COLO668 (cell line): ENCODE data around the gene SMARCD2.

Source experiments
- DNase-seq: peaks from one replicate; lab custom pipeline; 2025; ENCODE audit not compliant: unreplicated experiment; lab: John Stamatoyannopoulos, UW

Gene SMARCD2

DNA sequence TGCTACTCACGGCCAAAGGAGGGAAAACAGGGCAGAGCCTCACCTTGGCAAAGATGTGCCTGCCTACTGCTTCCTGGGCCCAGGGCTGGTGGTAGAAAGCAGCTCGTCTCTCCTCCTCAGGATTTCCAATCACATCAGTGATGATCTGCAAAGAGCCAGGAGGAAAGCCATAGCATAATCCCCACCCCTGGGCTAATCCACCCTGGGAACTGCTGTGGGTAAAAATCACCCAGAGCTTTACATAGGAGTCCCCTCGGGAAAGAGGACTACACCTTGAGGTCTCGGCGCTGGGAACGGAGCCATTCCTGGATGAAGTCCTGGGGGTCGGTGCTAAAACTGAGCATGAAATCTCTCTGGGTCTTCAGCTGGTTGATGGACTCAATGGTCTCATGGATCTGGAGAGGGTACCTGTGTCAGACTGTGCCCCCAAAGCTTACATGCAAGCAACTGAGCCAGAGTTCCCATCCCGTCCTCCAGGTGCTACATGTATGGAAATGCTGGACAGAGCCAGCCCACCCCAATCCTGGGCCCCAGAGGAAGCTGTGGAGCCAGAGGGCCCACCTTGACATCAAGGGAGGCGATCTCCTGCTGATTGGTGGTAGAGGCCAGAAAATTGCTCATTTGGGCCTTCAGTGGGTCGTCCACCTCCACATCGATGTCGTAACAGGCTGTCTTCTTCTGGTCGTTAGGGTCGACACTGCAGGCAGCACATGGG lies 9.3 kb downstream of the SMARCD2 start:
- DNase-seq, result no peak

- DNase-seq, result no peak
These were observed 10.0 kb downstream of the SMARCD2 start for GRCh38 chr17:63832455-63832854.

- no peak for DNase-seq
These were observed 10.5 kb downstream of the SMARCD2 start for GRCh38 chr17:63832014-63832413.

DNA sequence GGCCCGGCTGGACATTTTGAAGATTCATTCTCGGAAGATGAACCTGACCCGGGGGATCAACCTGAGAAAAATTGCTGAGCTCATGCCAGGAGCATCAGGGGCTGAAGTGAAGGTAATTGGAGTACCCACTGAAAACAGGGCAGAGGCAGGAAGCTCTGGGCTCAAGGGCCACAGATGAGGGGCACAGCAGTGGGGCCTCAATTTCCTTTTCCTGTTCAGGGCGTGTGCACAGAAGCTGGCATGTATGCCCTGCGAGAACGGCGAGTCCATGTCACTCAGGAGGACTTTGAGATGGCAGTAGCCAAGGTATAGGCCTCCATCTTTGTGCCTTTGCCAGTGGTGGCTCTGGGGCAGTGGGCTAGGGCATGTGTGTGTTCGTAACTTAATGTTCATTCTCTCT lies 11.0 kb downstream of the SMARCD2 start:
- no peak for DNase-seq

GRCh38 chr17:63830904-63831491 lies 11.5 kb downstream of the SMARCD2 start:
- DNase-seq, result no peak

- DNase-seq, result no peak
These were observed 12.2 kb downstream of the SMARCD2 start for GRCh38 chr17:63830278-63830677.

GRCh38 chr17:63828936-63829335 lies 13.5 kb downstream of the SMARCD2 start:
- no peak for DNase-seq

- DNase-seq, result no peak
These were observed 14.7 kb downstream of the SMARCD2 start for GRCh38 chr17:63827801-63828221.

DNA sequence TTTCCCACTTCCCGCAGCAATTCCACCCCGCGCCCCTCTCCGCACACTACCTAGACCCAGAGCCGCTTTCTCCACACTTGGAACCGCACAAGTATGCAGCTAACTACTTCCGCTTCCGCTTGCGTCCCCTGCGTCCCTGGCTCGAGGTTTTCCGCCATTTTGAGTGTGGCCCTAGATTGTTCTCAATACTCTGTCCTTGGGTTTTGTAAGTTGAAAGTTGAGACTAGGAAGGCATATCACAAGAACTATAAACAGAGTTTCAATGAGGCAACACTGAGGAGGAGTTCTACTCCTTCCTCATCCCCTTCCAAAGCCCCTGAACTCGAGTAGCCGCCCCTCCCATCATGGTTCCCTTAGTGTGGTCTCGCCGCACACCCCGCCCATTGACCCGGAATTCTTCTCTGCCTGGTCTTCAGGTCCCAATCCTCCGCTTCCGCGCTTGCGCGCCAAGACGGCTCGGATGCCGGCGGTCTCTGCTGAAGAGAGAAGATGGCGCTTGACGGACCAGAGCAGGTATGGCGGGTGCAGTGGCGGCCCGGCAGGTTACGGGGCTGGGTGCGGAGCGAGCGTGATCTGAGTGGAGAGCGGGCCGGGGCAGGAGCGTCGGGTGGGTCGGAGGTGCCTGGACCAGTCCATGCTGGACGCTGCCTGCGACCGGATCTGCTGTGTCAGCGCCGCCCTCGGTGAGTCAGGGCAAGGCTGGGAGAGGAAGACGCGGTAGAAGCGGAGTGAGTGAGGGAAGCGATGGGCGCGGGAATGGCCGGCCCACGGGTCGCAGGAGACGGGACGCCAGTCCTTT lies 15.3 kb downstream of the SMARCD2 start, which contains the start of the genes FTSJ3 and PSMC5:
FTSJ3 (minus strand) TSS at position 662 of the 799 bp plus-strand sequence. CDS start 761 bp downstream, outside the sequence.
PSMC5 (plus strand) TSS at position 430 of the 799 bp plus-strand sequence; CDS start at position 490, 60 bp downstream.
- peak; percentile 89 for DNase-seq

DNA sequence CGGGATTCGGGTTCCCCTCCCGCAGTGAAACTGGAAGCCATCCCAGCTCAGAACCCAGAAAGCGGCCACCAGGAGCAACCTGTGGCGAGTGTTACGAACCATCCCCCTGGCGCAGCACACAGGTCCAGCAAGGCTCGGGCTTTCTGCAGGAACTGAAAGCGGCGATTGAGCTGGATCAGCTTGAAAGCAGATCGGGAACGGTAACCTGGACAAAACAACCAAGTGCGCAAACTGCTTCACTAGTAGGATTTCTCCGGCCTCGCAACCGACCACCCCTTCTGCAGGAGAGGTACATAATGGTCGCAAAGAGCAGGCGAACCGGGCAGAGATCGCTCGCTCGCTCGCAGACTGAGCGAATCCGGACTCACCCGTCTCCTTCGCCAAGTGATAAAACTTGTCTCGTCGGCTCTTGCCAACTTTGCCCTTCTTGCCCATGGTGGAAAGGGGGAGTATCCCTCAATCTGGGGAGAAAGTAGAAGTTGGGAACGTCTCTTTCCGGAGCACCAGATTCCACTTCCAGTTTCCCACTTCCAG lies 15.9 kb downstream of the SMARCD2 start:
- DNase-seq, result peak; percentile 18

- no peak for DNase-seq
These were observed 18.1 kb downstream of the SMARCD2 start for GRCh38 chr17:63824362-63824761.

DNA sequence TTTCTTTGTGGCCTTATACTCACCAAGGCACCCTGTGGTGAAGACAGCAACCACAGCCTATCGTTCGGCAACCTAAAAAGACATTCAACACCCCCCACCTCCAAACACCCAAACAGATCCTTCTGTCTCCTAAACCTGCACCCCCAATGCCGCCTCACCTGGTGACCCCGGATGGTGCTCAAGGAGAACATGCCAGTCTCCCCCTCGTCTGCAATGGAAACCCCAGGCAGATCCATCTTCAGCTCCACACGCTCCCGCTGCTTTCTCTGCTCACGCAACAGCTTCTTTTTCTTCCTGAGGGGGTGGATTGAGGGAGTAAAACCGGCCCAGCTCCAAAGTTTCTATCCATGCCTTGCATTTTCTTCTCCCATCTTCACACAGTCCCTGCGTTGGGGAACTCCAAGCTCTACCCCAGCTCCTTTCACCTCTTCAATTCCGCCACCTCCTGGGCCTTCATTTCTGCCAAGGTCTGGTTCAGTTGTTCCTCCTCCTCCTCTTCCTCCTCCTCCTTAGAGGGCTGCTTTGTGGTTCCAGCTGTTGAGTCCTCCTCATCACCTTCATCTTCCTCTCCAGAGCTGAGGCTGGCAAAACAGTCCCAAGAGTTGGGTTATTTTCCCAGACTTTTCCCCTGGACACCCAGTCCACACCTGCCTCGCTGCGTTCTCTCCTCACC lies 18.7 kb downstream of the SMARCD2 start:
- no peak for DNase-seq

DNA sequence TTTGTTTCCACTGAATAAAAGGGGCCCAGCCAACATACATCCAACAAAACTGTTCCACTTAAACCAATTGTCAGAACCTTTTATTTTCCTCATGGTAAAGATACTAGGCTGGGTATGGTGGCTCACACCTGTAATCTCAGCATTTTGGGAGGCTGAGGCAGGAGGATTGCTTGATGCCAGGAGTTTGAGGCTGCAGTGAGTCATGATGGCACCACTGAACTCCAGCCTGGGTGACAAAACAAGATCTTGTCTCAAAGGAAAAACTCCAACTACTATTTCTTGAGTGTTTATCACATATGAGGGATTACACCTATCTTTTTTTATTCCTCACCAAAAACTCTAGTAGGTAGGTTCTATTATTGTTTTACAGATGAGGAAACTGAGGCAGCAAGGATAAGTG lies 19.9 kb downstream of the SMARCD2 start:
- no peak for DNase-seq

DNA sequence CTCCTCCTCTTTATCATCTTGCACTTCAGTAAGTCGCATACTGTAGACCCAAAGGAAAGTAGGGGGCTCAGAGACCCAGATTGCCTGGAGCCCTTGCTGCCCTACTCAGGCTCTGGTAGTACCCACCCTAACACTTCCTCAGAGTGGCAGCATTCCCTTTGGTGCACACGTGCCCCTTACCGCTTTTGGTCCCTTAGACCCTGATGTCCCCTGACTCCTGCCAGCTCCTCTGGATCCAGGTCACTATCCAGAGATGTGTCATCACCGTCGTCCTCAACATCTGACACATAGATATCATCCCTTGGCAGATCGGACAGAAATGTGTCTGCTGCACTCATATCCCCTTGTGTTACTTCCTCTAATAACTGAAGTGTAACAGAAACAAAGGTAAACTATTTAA lies 20.7 kb downstream of the SMARCD2 start:
- no peak for DNase-seq

DNA sequence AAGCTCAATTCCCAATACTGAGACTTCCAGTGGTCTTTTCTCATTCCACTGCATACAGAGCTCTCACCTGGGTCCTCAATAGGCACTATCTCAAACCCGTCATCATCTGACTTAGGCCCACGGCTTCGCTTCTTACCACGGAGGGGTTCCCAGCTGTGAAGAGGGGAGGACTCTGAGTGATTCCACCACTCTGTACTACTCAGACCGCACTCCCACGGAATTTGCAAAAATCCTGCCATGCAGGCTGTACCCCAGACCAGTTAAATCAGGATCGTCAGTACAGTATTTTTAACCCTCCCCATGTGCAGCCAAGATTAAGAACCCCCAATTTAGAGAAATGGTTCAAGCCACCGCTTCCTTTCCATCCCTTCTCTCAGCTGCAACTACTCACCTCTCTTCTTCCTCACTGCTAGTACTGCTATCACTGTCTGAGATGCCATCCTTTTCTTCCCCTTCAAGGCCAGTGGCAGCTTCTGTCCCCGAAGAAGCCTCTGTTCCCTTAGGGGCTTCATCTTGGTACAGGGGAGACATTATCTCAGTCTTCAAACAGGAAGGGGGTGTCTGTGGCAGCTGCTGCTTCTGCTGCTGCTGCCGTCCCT lies 21.4 kb downstream of the SMARCD2 start:
- no peak for DNase-seq

DNA sequence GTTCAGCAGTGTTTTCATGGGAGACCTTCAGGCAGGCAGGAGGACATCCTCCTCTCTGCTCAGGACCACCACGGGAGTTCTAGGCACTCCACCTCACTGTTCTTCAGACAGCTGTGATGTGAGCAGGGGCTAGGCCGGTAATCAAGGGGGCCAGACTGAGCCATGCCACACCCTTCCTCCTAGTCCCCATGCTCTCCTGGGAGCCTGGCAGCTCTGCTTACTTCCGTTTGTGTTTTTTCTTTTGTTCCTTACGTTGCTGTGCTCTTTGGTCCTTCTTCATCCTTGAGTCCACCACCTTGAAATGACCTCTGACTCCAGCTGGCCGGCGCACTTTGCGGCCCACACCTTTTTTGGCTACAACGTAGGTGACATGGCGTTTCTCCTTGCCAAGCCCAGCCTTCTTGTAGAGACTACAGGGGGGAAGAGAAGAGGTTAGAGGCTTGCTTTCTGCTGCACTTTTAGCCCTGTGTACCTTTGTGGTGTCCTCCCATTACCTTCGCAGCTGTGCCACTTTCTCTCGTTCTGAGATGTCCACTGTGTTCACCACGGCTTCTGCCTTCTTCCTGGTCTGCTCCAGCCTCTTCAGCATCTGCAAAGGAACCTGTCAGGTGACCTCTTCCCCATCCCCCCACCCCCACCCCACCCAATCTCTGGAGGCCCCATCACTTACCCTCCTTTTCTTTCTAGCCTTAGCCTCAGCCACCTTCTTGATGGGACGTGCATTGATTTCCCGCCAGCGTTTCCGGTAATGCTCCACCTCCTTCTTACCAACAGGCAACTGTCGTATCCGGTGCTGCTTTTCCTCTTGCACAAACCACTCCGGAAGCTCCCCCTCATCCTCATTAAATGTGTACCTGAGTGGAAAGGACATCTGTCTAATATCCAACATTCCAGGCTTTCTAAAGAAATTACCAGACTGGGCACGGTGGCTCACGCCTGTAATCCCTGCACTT lies 22.6 kb downstream of the SMARCD2 start:
- no peak for DNase-seq

DNA sequence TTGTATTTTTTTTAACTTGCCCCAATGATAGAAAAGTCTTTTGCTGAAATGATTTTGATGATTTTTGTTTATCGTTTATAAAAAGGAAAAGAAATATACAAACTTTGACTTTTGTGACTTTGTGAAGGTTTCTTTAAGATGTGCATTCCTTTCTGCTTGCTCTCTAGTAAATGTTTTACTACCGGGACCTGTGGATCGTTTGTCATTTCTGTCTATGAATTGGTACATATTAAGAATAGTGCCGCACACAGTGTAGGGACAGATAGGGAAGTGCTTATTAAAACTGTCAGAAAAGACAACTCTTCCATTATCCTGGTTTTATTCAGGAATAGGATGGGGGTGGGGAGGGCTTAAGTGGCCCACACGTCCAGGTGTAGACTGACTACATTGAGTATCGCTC lies 23.4 kb downstream of the SMARCD2 start:
- DNase-seq, result no peak

- DNase-seq, result no peak
These were observed 24.6 kb downstream of the SMARCD2 start for GRCh38 chr17:63817736-63818385.

GRCh38 chr17:63816669-63817068 lies 25.8 kb downstream of the SMARCD2 start:
- DNase-seq, result no peak
